ENCODE results near the gene CEP350.

The CEP350 gene, protein sequence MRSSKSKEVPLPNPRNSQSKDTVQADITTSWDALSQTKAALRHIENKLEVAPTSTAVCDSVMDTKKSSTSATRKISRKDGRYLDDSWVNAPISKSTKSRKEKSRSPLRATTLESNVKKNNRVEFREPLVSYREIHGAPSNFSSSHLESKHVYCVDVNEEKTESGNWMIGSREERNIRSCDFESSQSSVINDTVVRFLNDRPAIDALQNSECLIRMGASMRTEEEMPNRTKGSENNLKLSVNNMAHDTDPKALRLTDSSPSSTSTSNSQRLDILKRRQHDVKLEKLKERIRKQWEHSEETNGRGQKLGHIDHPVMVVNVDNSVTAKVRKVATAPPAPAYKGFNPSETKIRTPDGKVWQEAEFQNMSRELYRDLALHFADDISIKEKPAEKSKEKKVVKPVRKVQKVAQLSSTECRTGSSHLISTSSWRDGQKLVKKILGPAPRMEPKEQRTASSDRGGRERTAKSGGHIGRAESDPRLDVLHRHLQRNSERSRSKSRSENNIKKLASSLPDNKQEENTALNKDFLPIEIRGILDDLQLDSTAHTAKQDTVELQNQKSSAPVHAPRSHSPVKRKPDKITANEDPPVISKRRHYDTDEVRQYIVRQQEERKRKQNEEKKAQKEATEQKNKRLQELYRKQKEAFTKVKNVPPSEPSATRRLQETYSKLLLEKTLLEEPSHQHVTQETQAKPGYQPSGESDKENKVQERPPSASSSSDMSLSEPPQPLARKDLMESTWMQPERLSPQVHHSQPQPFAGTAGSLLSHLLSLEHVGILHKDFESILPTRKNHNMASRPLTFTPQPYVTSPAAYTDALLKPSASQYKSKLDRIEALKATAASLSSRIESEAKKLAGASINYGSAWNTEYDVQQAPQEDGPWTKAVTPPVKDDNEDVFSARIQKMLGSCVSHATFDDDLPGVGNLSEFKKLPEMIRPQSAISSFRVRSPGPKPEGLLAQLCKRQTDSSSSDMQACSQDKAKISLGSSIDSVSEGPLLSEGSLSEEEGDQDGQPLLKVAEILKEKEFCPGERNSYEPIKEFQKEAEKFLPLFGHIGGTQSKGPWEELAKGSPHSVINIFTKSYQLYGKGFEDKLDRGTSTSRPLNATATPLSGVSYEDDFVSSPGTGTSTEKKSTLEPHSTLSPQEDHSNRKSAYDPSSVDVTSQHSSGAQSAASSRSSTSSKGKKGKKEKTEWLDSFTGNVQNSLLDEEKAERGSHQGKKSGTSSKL (N-terminal part only)

DNA sequence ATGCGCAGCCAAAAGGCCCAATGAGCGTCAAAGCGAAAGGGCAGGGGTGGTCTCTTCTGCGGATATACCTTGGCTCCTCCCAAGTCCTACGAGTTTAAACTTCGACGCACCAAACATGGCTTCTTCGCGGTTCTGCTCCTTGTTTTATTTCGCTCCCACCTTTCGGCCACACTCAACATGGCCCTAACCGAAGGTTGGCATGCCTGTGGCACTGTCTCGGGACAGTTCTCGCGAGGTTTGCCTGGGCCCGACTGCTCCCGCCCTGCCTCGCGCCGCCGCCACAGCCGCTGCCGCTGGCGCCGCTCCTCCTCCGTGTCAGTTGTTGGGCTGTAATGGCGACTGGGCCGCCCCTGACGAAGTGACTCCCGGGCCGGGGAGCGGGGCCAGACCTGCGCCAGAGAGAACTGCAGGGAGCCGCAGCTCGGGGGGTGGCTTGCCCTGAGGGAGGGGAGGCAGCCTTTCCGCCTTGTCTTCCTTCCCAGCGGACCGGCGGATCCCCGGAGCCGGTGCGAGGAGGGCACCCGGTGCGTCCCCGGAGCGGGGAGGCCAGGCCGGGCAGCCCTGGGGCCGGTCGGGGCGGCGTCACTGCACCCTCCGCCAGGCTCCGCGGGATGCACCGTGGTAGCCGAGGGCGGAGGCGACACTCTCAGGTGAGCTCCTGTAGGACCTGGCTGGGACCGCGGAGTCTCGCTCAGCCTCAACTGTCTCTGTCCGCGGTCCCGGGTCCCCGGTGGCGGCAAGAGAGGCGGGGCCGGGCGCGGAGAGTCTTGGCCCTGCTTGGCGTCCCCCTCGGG, at the start of gene CEP350:
Gene CEP350, plus strand, starts transcription at position 318 of the 794 bp plus-strand sequence. CDS start 31,372 bp downstream, outside the sequence.
- DNase-seq (ENCODE audit: low read depth): peak; percentile 100

DNA sequence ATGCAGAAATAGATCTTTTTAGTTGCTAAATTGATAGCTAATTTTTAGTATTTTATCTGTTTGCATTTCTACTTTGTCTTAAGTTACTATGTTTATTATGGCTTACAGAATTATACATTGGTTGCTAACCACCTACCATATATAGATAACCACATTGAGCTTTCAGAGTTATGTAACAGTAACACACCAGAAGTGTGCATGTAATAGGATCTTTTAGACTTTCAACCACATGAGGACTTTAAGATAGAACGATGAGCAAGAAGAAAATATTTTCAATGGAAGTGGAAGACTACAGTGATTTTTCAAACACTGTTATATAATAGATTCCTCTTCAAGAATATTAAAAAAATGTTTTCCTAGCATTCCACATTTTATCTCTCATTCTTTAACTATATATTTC, 43.7 kb upstream of the CEP350 start:
- no peak for DNase-seq (ENCODE audit: low read depth)

DNA sequence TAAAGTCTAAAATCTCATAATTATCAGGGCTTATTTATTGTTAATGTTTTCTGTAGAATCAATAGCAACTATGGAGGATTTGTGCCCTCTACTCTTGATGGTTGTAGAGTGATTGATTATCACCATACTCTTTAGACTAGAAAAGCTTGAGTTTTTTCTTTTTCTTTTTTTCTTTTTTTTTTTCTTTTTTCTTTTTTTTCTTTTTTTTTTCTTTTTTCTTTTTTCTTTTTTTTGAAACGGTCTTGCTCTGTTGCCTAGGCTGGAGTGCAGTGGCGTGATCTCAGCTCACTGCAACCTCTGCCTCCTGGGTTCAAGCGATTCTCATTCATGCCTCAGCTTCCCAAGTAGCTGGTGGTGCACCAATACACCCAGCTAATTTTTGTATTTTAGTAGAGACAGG, 42.8 kb upstream of the CEP350 start:
- no peak for DNase-seq (ENCODE audit: low read depth)

DNA sequence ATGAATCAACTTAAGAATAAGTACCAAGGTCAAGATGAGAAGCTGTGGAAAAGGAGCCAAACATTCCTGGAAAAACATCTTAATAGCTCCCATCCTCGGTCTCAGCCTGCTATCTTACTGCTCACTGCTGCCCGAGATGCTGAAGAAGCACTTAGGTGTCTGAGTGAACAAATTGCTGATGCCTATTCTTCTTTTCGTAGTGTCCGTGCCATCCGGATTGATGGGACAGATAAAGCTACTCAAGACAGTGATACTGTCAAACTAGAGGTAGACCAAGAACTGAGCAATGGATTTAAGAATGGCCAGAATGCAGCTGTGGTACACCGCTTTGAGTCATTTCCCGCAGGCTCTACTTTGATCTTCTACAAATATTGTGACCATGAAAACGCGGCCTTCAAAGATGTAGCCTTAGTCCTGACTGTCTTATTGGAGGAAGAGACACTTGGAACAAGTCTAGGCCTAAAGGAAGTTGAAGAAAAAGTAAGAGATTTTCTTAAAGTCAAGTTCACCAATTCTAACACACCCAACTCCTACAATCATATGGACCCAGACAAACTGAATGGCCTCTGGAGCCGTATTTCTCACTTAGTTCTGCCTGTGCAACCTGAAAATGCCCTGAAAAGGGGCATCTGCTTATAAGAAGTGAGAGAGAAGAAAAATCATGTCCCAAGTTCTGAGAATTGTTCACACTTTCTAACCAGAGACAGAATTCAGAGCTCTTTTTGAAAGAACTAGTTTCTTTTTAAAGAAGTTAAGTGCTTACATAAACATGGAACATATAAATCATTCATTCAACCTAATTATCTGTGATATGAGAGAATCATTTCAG, 36.8 kb upstream of the CEP350 start:
- DNase-seq (ENCODE audit: low read depth): no peak

DNA sequence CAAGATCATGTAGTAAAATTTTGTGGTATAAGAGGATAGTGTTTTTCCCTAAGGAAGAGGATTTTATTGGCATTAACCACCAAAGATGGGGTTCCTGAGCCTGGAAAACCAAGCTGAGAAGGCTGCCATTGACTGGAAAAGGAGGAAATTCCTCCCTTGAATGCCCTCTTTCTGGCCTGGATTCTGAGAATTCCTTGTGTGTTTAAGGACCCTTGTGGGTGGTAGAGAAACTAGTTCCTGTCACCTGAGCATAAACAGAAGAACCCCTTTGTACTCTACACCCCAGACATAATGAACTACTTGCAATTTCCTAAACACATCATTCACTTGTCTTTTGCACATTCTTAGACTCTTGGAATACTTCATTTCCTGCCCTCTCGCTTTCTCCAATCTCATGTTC, 33.1 kb upstream of the CEP350 start:
- no peak for DNase-seq (ENCODE audit: low read depth)

DNA sequence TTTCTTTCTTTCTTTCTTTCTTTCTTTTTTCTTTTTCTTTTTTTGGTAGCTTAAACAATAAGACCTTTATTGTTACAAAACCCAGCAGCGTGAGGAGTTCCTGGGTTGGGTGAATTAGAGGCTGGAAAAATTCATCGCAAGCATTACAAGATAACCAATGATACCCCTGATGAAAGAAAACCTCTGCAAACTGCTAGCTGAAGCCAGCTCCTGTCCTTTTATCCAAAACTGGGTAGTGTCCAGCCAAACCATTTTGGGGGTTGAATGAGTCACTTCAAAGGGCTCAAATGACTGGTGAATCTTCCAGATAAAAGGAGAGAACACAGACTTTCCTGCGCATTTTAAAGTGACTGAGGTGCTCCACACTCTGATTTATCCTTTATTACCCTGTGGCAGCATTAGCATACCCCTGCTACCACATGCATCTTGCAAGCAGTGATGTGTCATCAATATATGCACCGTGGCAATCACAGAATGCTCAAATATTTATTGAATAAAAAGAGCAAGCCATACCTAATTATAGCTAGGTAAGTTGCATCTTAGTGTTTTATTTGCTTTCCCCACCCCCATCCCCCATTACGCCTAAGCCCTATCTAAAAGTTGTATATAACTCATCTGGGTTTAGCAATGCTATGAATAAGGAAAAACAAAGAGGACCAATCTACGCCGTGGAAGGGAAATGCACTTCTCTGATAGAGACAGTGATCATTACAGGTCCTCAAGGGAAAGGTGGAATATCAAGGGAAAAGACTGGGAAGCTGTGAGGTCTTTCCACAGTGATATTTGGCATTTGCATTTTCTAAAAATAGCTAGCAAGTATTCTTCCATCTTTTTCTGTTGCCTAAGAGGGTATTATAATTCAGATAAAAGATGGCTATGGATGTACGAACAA, 32.4 kb upstream of the CEP350 start:
- DNase-seq (ENCODE audit: low read depth): no peak

DNA sequence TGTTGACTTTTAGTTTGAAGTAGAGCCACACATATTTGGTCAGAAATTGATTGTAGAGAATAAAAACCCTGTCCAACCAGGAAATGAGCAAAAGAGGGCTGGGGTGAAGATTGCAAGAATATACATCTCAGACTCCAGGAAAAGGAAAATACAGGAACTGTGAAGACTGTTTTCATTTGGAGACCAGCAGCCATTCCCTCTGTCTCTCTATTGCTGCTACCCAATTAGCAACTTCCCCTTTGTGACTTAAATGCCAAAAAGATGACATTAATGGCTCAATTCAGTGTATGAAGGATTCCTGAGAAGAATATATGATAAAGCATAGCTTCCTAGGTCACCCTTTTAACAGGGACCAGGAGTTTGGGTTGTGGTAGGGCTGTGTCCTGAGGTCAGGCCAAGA, 31.6 kb upstream of the CEP350 start:
- DNase-seq (ENCODE audit: low read depth): no peak

DNA sequence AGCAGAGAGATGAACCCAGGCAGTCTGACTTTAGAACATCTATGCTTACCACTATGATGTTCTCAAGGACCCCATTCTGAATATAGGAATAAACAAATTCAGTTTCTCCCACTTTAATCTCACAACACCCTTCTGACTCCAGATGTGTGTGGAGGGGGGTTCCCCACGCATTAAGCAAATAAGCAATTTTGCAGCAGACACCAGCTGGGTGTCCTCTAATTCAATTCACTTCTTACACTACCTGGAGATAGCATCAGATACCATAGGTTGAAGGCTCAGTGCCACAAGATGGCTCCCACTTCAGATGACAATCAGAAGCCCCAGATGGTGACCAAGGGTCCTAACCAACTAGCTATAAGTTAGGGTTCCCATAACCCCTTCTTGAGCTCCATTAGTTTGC, 30.3 kb upstream of the CEP350 start:
- DNase-seq (ENCODE audit: low read depth): no peak

DNA sequence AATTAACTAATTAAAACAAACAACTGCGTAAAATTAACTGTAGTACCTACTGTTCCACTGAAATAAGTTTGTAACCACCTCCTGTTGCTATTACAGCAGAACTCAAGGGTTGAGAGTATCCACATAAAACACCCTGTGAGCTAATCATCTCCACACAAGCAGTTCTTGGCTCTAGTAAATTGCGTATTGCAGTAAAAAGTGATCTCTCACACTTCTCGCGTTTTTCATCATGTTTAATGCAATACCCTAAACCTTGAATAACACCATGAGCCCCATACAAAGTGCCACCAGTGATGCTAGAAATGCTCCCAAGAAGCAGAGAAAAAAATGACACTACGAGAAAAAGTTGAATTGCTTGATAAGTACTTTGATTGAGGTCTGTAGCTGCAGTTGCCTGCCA, 29.3 kb upstream of the CEP350 start:
- DNase-seq (ENCODE audit: low read depth): no peak

DNA sequence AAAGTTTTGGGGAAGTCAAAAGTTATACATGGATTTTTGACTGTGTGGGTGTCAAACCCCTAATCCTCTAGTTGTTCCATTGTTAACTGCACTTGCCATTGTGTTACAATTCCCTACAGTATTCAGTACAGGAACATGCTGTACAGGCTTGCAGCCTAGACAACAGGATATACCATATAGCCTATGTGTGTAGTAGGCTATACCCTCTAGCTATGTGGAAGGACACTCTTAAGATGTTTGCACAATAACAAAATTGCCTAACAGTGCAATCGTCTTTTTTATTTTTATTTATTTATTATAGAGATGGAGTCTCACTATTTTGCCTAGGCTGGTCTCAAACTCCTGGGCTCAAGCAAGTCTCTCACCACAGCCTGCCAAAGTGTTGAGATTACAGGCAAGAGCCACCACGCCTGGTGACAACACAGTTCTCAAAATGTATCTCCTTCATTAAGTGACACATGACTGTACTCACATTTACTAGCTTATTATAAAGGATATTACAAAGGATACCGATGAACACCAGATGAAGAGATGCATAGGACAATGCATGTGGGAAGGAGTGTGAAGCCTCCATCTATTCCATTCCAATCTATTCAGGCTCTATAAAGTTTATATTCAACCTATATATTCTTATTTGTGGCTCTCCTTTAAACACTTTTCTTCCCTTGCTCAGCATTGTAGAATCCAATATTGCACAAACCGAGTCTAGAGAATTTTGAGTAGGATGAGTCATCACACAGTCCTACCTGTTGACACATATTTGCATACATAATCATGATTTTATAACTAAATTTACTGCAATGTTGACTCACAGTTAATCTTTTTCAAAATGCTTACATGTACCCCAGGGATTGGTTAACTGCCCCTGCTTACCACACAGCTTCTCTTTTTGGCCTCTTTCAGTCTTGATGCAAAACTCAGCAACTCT, 28.4 kb upstream of the CEP350 start:
- DNase-seq (ENCODE audit: low read depth): no peak

DNA sequence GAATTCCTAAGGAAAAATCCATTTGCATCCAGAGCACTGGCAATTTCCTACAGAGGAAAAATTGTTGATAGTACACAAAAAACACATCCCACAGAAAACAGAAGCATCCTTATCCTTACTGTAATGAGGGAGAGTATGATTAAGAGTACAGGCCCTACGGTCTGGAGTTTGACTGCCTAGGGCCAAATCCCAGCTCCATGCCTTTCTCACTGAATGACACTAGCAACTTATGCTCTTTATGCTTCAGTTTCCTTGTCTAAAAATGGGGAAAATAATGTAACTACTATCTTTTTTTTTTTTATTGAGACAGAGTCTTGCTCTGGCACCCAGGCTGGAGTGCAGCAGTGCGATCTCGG, 27.8 kb upstream of the CEP350 start:
- no peak for DNase-seq (ENCODE audit: low read depth)

DNA sequence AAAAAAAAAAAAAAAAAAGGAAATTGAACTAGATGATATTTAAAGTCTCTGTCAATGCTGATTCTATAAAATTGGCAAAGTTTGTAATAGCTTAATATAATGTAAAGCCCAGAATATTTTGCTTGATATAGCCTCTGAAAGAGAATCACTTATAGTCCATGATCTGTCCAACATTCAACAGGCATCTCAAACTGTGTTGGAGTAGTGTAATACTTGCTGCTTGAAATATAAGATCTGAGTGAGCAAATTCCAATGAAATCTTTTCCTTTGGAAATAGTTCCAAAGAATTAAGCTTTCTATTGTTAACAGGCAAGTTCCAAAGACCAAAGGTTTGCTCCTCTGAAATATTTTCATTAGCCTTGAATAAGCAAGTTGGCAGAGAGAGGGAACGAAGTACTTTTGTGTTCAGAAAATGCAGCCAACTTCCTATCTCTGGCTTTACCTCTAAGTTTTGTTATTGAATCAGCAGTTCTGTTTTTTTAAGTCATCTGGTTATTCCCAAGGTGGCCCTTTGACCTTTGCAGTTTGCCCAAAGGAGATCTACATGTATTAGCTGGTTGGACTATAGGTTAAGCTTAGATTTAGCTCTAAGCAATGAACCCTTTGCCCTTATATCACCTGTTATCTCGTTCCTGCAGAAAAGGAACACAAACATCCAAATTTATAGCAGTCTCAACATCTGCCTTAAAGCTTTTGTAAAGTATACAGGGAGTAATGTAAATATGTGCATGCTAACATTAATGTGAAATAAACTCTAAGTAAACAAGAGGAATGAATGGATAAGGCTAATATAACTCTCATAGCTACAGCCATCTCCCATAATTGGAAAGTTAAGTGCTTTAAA, 24.4 kb upstream of the CEP350 start:
- DNase-seq (ENCODE audit: low read depth): no peak

DNA sequence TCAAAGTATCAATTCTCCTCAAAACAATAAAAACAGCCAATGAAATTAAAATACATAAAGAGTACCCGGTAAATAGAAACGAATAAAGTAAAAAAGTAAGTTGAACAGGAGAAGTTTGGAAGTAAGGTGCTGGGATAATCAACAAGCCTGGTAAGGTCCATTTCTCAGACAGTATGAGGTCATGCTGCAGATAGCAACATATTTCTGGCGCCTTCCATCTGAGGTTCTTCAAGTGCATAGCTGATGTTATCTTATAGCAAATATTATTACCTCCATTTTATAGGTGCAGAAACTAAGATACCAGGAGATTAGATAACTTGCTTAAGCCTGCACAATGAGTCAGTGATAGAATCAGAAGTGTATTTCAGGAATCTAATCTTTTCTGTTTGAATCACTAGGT, 23.7 kb upstream of the CEP350 start:
- DNase-seq (ENCODE audit: low read depth): no peak

DNA sequence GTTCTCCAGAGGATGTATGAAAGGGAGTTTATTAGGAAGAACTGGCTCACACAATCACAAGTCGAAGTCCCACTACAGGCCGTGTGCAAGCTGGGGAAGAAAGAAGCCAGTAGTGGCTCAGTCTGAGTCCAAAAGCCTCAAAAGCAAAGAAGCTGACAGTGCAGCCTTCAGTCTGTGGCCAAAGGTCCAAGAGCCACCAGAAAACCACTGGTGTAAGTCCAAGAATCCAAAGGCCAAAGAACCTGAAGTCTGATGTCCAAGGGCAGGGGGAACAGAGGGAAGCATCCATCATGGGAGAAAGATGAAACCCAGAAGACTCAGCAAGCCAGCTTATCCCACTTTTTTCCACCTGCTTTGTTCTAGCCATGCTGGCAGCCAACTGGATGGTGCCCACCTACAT, 21.4 kb upstream of the CEP350 start:
- DNase-seq (ENCODE audit: low read depth): no peak

DNA sequence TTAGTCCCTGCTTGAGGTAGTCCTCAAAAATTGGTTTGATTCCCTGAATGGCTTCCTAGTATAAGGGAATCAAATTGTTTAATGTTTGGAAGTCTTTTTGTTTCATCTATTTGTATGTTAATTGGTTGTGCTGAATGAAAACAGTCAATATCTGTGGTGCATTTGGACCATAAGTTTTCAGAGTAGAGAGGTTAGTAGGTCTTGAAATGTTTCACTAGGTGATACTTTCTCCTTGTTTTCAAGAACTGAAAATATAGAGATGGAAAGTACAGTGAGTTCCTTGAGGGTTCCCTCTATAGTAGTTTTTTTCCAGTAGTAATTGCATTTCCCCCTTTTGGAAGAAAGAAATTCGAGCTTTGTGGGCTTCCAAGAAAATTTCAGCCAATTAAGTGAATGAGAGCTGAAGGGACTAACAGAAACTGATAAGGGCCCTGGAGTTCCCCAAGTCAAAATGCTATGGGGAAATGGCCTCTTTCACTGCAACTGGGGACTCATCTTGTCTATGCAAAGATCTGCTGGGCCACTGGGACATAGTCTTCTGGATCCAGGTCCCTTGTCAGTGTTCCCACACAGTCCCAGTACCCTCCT, 18.6 kb upstream of the CEP350 start:
- DNase-seq (ENCODE audit: low read depth): peak; percentile 20

DNA sequence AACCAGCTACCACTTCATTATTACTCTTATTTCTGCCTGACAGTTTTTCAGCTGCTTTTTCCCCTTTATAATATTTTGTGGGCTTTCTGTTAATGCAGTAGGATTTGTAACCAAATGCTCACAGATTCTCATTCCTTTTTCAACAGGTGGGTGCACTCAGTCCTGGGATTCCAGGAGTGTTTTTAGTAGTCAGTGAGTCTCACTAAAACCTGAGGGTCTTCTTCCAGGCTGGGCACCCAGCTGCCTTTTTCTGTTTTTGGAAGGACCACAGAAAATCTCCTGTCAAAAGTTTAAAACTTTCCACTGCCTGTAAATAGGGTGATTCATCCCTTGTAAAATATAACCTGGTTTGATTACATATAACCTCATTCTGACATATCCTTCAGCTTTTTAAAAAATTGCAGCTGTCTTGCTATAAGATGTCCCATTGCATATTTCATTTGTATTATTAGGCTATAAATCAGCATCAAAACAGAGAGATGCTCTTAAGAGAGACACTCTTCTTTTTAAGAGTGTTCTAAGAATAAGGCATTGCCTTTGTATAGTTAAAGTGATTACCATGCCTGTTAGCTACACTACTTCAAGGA, 16.8 kb upstream of the CEP350 start:
- no peak for DNase-seq (ENCODE audit: low read depth)

DNA sequence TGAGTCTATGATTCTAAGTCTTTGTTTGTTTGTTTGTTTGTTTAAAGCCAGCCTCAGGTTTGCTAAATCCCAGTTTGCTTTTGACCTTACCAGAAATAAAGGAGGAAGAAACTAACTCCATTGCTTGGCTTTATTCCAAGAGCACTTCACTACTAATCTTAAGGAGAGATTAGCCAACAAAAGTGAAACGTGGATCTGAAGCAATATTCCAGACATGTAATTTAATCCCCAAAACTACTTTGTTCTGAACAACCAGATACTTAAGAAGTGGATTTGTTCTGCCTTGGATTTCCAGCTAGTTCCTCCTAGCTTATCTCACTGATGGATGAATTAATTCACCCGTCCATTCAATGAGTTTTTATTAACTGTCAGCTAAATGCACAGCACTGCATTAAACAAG, 15.9 kb upstream of the CEP350 start:
- no peak for DNase-seq (ENCODE audit: low read depth)
